Middle frontal gyrus (tissue), 1 donor: ENCODE results near the gene SLC8A2.

Experiments
- DNase-seq: peaks from one replicate; pipeline ENCODE4 v3.0.0-alpha.2; 2015; ENCODE audit warnings: low spot score; ENCODE audit errors: extremely low spot score

SLC8A2 gene

GRCh38 chr19:47505506-47505905 is 33.8 kb upstream of the SLC8A2 start:
- DNase-seq, result no peak

DNA sequence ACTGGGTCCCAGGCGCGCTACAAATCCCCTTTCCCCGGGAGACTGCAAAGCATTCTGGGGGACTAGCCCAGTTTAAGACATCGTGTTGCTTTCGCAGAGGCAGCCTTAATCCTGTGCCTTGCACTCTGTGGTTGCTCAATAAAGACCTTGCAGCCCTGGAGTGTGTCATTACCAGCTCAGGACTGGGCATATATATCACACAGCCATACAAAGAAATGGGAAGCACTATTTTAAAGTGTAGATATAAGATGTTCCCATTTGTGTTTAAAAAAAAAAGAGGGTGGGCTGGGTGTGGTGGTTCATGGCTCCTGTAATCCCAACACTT is 32.1 kb upstream of the SLC8A2 start:
- no peak for DNase-seq

DNA sequence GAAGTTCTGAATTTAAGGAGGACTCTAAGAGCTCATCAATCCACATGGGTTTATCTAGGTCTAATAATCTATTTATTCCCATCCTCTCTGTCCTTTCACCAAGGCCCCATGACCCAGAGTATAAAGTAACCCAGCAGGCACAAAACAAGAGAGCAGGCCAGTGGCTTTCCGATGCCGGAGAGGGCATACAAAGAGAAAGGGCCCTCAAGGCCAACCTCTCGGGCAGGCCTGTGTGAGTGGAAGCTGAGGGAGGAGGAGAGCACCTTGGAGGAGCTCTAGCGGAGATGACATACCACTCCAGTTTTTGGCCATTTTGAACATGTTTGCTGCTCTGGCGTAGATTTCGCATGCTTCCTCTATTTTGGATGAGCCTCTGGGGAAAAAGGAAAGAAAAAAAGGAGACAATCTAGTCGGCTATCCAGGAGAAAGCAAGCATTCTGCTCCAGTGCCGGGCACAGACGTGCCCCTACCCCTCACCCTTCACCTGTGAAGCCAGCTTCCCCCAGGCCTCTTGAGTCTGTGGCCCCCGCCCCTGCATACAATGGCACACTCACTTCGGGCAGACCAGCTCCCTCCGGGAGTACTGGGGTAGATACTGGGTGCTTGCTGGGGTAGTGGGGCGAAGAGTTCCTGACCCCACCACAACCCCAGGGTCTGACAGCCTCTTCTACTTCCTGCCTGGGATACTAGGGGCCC is 31.6 kb upstream of the SLC8A2 start:
- no peak for DNase-seq

DNA sequence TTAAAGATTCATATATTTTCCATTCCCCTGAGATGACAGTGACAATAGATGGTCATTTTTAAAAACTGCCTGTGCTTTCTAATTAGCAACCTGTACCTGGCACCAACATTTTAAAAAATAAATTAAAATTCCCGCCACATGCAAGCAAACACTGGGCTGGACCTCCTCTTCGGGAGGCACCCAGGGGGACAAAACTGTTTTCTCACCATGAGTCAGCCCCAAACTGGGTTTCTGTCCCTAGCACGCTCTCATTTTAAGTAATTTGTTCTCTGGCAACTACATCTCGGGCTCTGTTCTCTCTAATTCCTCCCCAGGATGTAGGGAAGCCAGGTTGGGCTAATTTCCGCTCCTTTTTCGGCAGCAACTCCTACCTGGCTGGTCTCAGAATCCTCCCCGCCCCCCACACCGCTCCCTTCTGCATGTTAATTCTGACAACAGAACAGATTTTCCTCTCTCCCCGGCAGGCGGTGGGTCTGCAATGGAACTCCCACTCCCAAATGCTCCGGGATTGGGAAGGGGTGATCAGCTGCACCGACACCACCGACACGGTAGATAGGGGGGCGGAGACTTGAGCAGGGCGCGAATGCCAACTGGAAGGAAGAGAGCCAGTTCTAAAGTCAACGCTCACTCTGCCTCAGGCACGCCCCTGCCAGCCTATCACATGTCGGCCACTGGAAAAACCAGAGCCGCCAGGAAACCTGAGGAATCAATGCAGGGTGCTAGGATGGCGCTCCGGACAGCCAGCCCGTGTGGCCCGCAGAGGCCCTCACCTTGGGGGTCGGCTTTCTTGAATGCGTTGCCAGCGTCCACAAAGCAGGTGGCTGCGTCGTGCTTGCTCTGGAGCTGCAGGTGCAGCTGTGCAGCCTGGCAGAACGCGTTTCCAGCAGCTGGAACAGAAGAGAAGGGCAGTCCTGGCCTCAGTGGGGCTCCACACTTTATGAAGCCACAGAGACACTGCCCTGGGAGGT is 28.5 kb upstream of the SLC8A2 start:
- no peak for DNase-seq

- DNase-seq, result no peak
Observed at GRCh38 chr19:47499371-47499770, 27.7 kb upstream of the SLC8A2 start.

DNA sequence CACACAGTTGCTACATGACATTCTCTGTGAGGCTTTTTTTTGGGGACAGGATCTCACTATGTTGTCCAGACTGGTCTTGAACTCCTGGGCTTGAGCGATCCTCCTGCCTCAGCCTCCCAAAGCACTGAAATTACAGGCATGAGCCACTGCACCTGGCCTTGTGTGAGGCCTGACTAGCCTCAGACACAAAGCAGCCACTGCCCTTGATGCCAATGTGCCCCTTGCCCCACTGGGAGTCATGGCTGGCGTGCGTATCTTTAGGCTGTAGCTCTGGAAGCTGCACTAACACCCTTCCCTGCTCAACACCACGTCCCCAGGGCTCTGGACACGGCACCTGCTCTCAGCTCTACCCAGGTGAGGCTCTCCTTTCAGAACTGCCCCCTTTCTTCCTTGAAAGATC is 26.9 kb upstream of the SLC8A2 start:
- no peak for DNase-seq

- no peak for DNase-seq
Observed at GRCh38 chr19:47497821-47498520, 26.3 kb upstream of the SLC8A2 start.

GRCh38 chr19:47497050-47497766 is 25.5 kb upstream of the SLC8A2 start:
- no peak for DNase-seq

DNA sequence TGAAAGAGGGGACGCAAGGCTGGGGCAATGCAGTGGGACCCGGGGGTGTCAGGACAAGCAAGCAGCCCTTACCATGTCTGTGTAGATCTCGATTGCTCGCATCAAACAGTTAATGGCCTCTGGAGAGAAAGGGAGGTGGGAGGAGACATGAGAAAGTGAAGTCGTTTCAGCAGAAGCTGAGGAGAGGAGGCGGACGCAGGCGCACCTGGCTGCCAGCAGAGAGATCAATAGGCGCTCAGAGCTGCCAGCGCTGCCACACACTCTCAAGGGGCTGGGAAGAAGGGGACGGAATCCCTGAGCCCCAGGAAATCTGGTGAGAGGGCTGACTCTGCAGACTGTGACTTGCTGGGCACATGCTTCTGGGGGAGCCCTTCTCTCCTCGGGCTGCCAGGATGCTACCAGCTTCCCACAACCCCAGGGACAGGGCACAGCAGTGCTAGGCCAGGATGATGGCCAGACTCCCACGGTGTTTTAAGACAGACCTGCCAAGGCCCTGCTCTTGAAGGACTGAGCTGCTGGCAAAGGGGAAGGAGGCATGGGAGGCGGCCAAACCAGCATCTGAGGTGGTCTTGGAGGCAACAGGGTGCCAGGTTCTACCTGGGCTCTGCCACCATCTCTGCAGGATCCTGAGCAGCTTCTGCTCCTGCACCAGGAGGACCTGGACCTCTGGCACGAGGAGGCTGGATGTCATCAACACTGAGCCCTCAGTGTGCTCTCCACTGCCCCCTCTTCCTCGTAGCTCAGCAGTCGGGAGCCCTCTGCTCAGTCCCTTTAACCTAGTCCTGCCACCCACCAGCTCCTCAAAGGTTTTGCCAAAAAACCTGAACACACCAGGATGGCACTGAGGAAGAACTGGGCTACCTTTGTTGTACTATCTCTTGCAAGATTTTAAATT is 24.0 kb upstream of the SLC8A2 start:
- DNase-seq, result no peak

- DNase-seq, result no peak
Observed at GRCh38 chr19:47494729-47495128, 23.0 kb upstream of the SLC8A2 start.

- no peak for DNase-seq
Observed at GRCh38 chr19:47494211-47494547, 22.5 kb upstream of the SLC8A2 start.

DNA sequence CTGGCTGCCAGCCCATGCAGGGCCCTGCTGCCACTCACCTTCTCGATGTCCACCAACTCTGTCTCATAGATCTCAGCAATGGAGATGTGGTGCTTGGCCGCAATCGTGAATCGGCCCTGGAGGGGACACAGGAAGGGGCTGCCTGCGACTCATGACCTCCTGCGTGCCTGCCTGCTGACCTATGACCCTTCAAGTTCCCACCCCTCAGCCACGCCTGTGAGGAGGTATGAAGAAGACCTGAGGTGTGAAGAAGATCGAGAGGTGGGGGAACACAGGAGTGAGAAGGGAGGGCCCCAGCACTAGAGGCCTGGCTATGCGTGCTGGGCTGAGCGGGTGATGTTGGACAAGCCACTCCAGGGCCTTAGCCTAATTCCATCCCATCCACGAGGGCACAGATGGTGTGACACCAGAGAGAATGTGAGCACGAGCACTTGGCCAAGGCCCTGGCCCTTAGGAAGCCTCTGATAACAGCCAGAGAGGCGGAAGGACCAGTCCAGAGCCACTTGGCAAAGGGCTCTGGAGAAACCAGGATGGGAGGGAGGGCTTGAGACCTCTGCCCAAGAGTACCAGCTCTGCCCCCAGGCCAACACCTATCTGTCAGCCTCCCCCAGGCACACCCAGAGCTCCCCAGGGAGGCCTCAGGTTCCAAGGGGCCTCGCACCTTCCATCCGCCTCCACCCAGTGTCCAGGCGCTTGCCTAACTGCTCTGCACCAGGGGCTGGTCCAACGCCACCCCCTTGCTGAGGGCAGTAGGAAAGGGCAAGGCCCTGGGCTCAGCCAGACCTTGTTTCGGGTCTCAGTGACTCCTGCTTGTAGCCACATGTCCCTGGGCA is 21.9 kb upstream of the SLC8A2 start:
- DNase-seq, result no peak

DNA sequence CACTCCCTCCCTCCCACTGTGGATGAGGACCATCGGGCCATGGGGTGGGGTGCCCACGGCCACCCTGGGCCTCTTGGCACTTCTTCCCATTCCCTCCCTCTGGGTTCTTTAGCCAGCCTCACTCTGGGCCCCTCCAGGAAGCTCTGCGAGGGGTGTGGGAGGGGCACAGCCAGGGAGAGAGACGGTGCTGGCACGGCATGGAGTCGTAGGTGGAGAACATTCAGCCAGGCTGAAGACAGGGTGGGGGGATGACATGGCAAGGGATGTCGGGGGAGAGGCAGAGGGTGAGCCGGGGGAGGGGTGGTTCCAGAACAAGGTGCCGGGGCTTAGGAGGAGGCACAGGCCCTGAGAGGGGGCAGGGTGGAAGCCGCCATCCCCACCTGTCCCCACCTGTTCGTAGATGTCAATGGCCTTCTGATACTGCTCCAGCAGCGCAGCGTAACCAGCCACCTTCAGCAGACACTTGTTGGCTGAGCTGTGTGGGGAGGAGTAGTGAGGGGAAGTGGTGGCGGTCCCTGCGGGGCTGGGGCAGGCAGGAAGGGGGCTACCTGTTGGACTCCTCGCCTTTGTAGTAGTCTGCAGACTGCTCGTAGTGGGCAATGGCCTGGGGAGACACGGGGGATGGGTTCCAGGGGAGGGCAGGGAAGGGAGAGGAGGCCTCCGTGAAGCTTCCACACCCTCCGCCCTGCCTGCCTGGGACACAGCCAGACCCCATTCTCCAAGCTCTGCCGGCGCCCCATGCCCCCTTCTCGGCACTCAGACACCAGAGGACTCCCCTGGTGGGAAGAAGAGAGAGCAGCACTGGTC is 21.1 kb upstream of the SLC8A2 start:
- no peak for DNase-seq

GRCh38 chr19:47492137-47492533 is 20.4 kb upstream of the SLC8A2 start:
- DNase-seq, result no peak

GRCh38 chr19:47491358-47492136 is 19.9 kb upstream of the SLC8A2 start:
- DNase-seq, result no peak

DNA sequence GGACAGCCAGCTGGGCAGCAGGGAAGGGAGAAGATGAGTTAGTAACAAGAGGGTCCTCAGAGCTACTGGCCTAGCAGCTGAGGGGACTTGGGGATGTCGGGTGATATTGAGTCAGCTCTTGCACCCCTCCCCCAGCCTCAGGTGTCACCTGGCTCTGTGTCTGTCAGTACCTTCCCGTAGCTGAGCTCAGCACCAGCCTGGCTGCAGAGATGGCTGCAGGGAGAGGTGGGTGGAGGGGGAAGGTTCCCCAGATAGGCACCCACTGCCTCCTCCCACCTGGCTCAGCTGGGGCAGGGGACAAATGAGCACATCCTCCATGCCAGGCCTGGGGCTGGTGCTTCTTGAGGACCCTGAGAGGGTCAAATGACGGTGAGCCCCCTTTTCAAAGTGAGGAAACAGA is 19.2 kb upstream of the SLC8A2 start:
- no peak for DNase-seq

DNA sequence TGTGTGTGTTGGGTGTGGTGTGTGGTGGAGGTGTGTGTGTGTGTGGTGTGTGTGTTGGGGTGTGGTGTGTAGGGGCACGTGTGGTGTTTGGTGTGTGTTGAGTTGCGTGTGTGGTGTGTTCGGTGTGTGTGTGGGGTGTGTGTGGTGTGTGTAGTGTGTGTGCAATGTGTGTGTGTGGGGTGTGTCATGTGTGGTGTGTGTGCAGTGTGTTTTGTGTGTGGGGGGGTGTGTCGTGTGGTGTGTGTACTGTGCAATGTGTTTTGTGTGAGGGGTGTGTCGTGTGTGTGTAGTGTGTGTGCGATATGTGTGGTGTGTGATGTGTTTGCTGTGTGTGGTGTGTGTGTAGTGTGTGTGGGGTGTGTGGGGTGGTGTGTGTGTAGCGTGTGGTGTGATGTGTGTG is 18.3 kb upstream of the SLC8A2 start:
- no peak for DNase-seq
